RWPE2 (cell line): ENCODE data around the gene HDHD3.
A peak's percentile ranks its signal among the peaks of the same experiment; 100 is the strongest.

Experiments
- ATAC-seq: fragments of 200-7000 bp; cut with Tn5 transposase; 3 replicates; pipeline ENCODE4 v1.9.1; 2021; ENCODE audit warnings: low read depth
- DNase-seq: peaks from one replicate; pipeline ENCODE4 v3.0.0-alpha.2; 2020; ENCODE audit warnings: low spot score
- H3K27ac ChIP-seq: fragments of 450-650 bp; 2 replicates; pipeline ENCODE4 v1.5.1; 2017; ENCODE audit warnings: mild to moderate bottlenecking; ENCODE audit not compliant: poor library complexity, severe bottlenecking
- H3K27me3 ChIP-seq: fragments of 250-450 bp; sonication (Bioruptor Pico); 2 replicates; pipeline ENCODE4 v1.5.1; 2021; ENCODE audit warnings: mild to moderate bottlenecking, moderate library complexity; ENCODE audit not compliant: insufficient read depth, poor library complexity, severe bottlenecking
- H3K36me3 ChIP-seq: fragments of 250-450 bp; sonication (Bioruptor Pico); 2 replicates; pipeline ENCODE4 v1.5.1; 2020; ENCODE audit warnings: low read depth, mild to moderate bottlenecking, moderate library complexity
- H3K4me1 ChIP-seq: fragments of 250-450 bp; sonication (Bioruptor Pico); 2 replicates; pipeline ENCODE4 v1.5.1; 2021; ENCODE audit warnings: mild to moderate bottlenecking, moderate library complexity; ENCODE audit not compliant: insufficient read depth, poor library complexity, severe bottlenecking
- H3K4me3 ChIP-seq: fragments of 250-450 bp; sonication (Bioruptor Pico); 2 replicates; pipeline ENCODE4 v1.5.1; 2021; ENCODE audit warnings: mild to moderate bottlenecking, moderate library complexity; ENCODE audit not compliant: severe bottlenecking
- H3K9me3 ChIP-seq: fragments of 250-450 bp; sonication (Bioruptor Pico); 2 replicates; pipeline ENCODE4 v1.5.1; 2021; ENCODE audit warnings: mild to moderate bottlenecking, moderate library complexity; ENCODE audit not compliant: severe bottlenecking
- CTCF ChIP-seq: fragments of 450-650 bp; IDR thresholded peaks from one replicate; pipeline ENCODE4 v1.5.1; 2017; ENCODE audit warnings: mild to moderate bottlenecking, moderate library complexity; ENCODE audit not compliant: poor library complexity, severe bottlenecking

Gene HDHD3

GRCh38 chr9:113356686-113357292 is 20.0 kb downstream of the HDHD3 start:
- no peak for TF ChIP-seq CTCF
- H3K9me3 ChIP-seq: no peaks in the 10 kb centered on the region
- no peaks in the 10 kb centered on the region for H3K36me3 ChIP-seq
- no peak for DNase-seq
- H3K4me1 ChIP-seq: no peaks in the 10 kb centered on the region
- no peak for ATAC-seq
- H3K4me3 ChIP-seq: no peak overlapping the region
- no peaks in the 10 kb centered on the region for H3K27me3 ChIP-seq
- no peak overlapping the region for H3K27ac ChIP-seq

- no peak for TF ChIP-seq CTCF
- no peak for ATAC-seq
- Histone ChIP-seq H3K4me1 (no peaks in the 10 kb centered on the region), H3K9me3 (no peaks in the 10 kb centered on the region), H3K27me3 (peaks cover 13% of the 10 kb centered on the region), H3K27ac (no peak overlapping the region), H3K36me3 (no peaks in the 10 kb centered on the region), H3K4me3 (no peak overlapping the region)
- DNase-seq: no peak
These were observed 21.7 kb downstream of the HDHD3 start for GRCh38 chr9:113355040-113355596.

GRCh38 chr9:113352411-113352810 is 24.4 kb downstream of the HDHD3 start:
- peak; percentile 39; the same call in 1 of the 3 replicates for ATAC-seq
- no peak for DNase-seq

GRCh38 chr9:113352006-113352405 is 24.8 kb downstream of the HDHD3 start:
- H3K27ac ChIP-seq: no peak overlapping the region
- no peaks in the 10 kb centered on the region for H3K36me3 ChIP-seq
- DNase-seq (no peak), ATAC-seq (no peak)
- peaks cover 22% of the 10 kb centered on the region for H3K27me3 ChIP-seq
- no peaks in the 10 kb centered on the region for H3K4me1 ChIP-seq
- H3K4me3 ChIP-seq: no peak overlapping the region
- TF ChIP-seq CTCF: no peak
- H3K9me3 ChIP-seq: no peaks in the 10 kb centered on the region

More at GRCh38 chr9:113352411-113352810, 24.4 kb downstream of the HDHD3 start:
- no peak for TF ChIP-seq CTCF
- H3K36me3 ChIP-seq: no peaks in the 10 kb centered on the region
- no peak overlapping the region for H3K4me3 ChIP-seq
- H3K9me3 ChIP-seq: no peaks in the 10 kb centered on the region
- H3K27ac ChIP-seq: no peak overlapping the region
- H3K4me1 ChIP-seq: no peaks in the 10 kb centered on the region
- H3K27me3 ChIP-seq: peaks cover 22% of the 10 kb centered on the region

- H3K36me3 ChIP-seq: no peaks in the 10 kb centered on the region
- no peaks in the 10 kb centered on the region for H3K9me3 ChIP-seq
- no peak for TF ChIP-seq CTCF
- H3K27me3 ChIP-seq: peaks cover 22% of the 10 kb centered on the region
- H3K27ac ChIP-seq: no peak overlapping the region
- H3K4me1 ChIP-seq: no peaks in the 10 kb centered on the region
- no peak for DNase-seq
- no peak for ATAC-seq
- no peak overlapping the region for H3K4me3 ChIP-seq
These were observed 25.8 kb downstream of the HDHD3 start for GRCh38 chr9:113350937-113351336.
